Gastroesophageal sphincter (tissue), 4 donors: ENCODE measurements around the gene CTNNBL1. TPM values are rescaled to one million over a fixed set of nuclear protein-coding genes. Genes with fewer than 3 reads are reported as not detected.

Experiments
- ATAC-seq: fragments of 150-250 bp; one replicate; pipeline ENCODE4 v1.9.1; 2016; ENCODE audit warnings: mild to moderate bottlenecking, moderate library complexity
- H3K27ac ChIP-seq, 4 donors: fragments of 200-600 bp; sonication (generic) in 3 of 4; 1 replicate in 3 of 4; 2 replicates in 1 of 4; pipeline ENCODE4 v1.5.1; 2016 to 2019
- H3K27me3 ChIP-seq: fragments of 200-600 bp; sonication (generic); one replicate; pipeline ENCODE4 v1.5.1; 2019
- H3K36me3 ChIP-seq, 2 donors: fragments of 200-600 bp; sonication (generic); one replicate each; pipeline ENCODE4 v1.5.1; 2019; ENCODE audit warnings: control low read depth in 1 of 2
- H3K4me1 ChIP-seq, 3 donors: fragments of 200-600 bp; sonication (generic); 1 replicate in 2 of 3; 2 replicates in 1 of 3; pipeline ENCODE4 v1.5.1; 2016 to 2019; ENCODE audit warnings: control low read depth in 2 of 3
- H3K4me3 ChIP-seq, 2 donors: fragments of 200-600 bp; sonication (generic); one replicate each; pipeline ENCODE4 v1.5.1; 2019; ENCODE audit warnings: mild to moderate bottlenecking in 1 of 2, moderate library complexity in 1 of 2
- H3K9me3 ChIP-seq, 3 donors: fragments of 200-600 bp; sonication (generic); one replicate each; pipeline ENCODE4 v1.5.1; 2017 to 2019; ENCODE audit warnings: control low read depth in 2 of 3
- EP300 ChIP-seq: sonication (generic); formaldehyde crosslinking; IDR thresholded peaks from one replicate; pipeline ENCODE4 v1.6.1; 2017; ENCODE audit warnings: antibody characterized with exemption, mild to moderate bottlenecking
- POLR2A ChIP-seq, 2 donors: fragments of 450-650 bp; IDR thresholded peaks; one replicate each; pipeline ENCODE4 v1.6.1; 2017; ENCODE audit warnings: antibody characterized with exemption in 2 of 2, mild to moderate bottlenecking in 2 of 2, moderate library complexity in 1 of 2
- POLR2AphosphoS5 ChIP-seq: sonication (generic); formaldehyde crosslinking; IDR thresholded peaks from one replicate; pipeline ENCODE4 v1.6.1; 2017; ENCODE audit warnings: antibody characterized with exemption
- WGBS, 2 donors: methylation state at CpG; one replicate each; pipeline ENCODE4 v1.1.5; 2018; ENCODE audit warnings: low coverage in 1 of 2; 5-methylcytosine and 5-hydroxymethylcytosine counted together
- total RNA-seq, 4 donors: library from RNA; depleted of rRNA; stranded (reverse); fragments of >200 nt; gene quantifications; one replicate each; pipeline ENCODE4 v1.1.0, GENCODE V29; 2016
- TF ChIP-seq, protein P1 (sequence below), 4 experiments: fragments of 200-600 bp in 2 of 4; fragments of 450-650 bp in 2 of 4; sonication (generic) in 1 of 4; IDR thresholded peaks; one replicate each; pipeline ENCODE4 v1.5.1; 2017 to 2019; ENCODE audit warnings: antibody characterized with exemption in 4 of 4, mild to moderate bottlenecking in 2 of 4, moderate library complexity in 2 of 4

The CTNNBL1 gene
- total RNA-seq, 4 donors from 2014 or later: 43.8 to 58.4 (median 47.1) TPM

DNA sequence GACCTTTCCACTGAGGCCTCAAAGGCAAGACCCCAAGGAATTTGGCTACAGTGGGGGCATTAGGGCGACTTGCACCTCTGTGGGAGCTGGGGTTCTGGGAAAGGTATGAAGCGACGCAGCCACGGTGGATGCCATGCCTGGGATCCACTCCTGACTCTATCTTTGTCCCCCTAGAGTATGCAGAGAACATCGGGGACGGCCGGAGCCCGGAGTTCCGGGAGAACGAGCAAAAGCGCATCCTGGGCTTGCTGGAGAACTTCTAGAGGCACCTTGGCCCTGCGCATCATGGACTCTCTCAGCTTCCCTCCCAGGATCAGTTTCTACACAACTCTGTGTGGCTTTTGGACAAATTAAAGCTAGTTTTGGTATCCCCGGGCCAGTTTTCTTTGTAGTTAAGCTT lies 177.9 kb downstream of the CTNNBL1 start:
- no peaks in the 10 kb centered on the region for H3K9me3 ChIP-seq
- no peak for ATAC-seq
- no peak overlapping the region for H3K4me3 ChIP-seq
- no peak overlapping the region for H3K27ac ChIP-seq
- H3K36me3 ChIP-seq: peaks cover 0 to 77% of the 10 kb centered on the region in 2 donors
- TF ChIP-seq, protein P1, sequence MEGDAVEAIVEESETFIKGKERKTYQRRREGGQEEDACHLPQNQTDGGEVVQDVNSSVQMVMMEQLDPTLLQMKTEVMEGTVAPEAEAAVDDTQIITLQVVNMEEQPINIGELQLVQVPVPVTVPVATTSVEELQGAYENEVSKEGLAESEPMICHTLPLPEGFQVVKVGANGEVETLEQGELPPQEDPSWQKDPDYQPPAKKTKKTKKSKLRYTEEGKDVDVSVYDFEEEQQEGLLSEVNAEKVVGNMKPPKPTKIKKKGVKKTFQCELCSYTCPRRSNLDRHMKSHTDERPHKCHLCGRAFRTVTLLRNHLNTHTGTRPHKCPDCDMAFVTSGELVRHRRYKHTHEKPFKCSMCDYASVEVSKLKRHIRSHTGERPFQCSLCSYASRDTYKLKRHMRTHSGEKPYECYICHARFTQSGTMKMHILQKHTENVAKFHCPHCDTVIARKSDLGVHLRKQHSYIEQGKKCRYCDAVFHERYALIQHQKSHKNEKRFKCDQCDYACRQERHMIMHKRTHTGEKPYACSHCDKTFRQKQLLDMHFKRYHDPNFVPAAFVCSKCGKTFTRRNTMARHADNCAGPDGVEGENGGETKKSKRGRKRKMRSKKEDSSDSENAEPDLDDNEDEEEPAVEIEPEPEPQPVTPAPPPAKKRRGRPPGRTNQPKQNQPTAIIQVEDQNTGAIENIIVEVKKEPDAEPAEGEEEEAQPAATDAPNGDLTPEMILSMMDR (IDR thresholded peaks at IDR 0.05): no peak
- TF ChIP-seq POLR2AphosphoS5: no peak
- no peak for TF ChIP-seq POLR2A (IDR thresholded peaks at IDR 0.05)
- no peak for TF ChIP-seq EP300
- WGBS, 2 donors: 94% methylated on average over 11 of the region's 13 CpGs; no CpG with 5 or more reads in 1 of the 2 donors
- no peaks in the 10 kb centered on the region for H3K27me3 ChIP-seq
- peaks cover 0 to 28% (median 0%) of the 10 kb centered on the region in 3 donors for H3K4me1 ChIP-seq

- peaks cover 0 to 77% of the 10 kb centered on the region in 2 donors for H3K36me3 ChIP-seq
- ATAC-seq: no peak
These were observed 178.3 kb downstream of the CTNNBL1 start for GRCh38 chr20:37872161-37872560.

DNA sequence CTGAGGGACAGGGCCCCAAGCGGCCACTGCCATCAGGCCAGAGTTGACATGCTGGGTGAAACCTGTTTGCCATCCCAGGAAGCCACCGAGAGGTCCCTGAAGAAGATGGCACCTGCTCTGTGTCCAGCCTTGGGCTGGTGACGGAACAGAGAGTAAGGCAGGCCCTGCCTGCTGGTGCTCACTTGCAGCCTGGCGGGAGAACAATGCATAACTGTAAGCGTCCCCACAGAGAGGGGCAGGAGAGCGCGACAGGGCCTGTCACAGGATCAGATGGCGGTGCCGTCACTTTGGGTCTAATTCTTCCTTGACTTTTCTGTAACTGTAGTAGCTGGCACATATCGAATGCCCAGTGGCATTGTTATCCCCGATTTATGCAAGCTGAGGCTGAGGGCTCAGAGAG lies 180.1 kb downstream of the CTNNBL1 start:
- 93 to 100% methylated on average over 2 of the region's 11 CpGs for WGBS, 2 donors
- Histone ChIP-seq H3K4me3 (no peak overlapping the region), H3K36me3 (peaks cover 0 to 68% of the 10 kb centered on the region in 2 donors), H3K9me3 (no peaks in the 10 kb centered on the region), H3K27ac (no peak overlapping the region), H3K27me3 (no peaks in the 10 kb centered on the region), H3K4me1 (peaks cover 0 to 7% (median 0%) of the 10 kb centered on the region in 3 donors)
- no peak for ATAC-seq
- TF ChIP-seq, protein P1 (IDR thresholded peaks at IDR 0.05): no peak
- TF ChIP-seq POLR2AphosphoS5 (no peak), EP300 (no peak), POLR2A (IDR thresholded peaks at IDR 0.05) (no peak)

More at GRCh38 chr20:37872161-37872560, 178.3 kb downstream of the CTNNBL1 start:
- Histone ChIP-seq H3K4me3 (no peak overlapping the region), H3K9me3 (no peaks in the 10 kb centered on the region), H3K4me1 (peaks cover 0 to 24% (median 0%) of the 10 kb centered on the region in 3 donors), H3K27ac (no peak overlapping the region), H3K27me3 (no peaks in the 10 kb centered on the region)
- 100% methylated on average over 1 of the region's 9 CpGs; no CpG with 5 or more reads in 1 of the 2 donors for WGBS, 2 donors
- no peak for TF ChIP-seq POLR2AphosphoS5
- no peak for TF ChIP-seq POLR2A (IDR thresholded peaks at IDR 0.05)
- TF ChIP-seq, protein P1 (IDR thresholded peaks at IDR 0.05): no peak
- TF ChIP-seq EP300: no peak

GRCh38 chr20:37875460-37876175 lies 181.8 kb downstream of the CTNNBL1 start:
- Histone ChIP-seq H3K27ac (no peak overlapping the region), H3K4me3 (no peak overlapping the region), H3K27me3 (no peaks in the 10 kb centered on the region), H3K4me1 (peaks cover 0 to 1% (median 0%) of the 10 kb centered on the region in 3 donors), H3K9me3 (no peaks in the 10 kb centered on the region), H3K36me3 (peaks cover 0 to 51% of the 10 kb centered on the region in 2 donors)
- TF ChIP-seq EP300: no peak
- no peak for TF ChIP-seq POLR2A (IDR thresholded peaks at IDR 0.05)
- TF ChIP-seq, protein P1 (IDR thresholded peaks at IDR 0.05): no peak
- no peak for TF ChIP-seq POLR2AphosphoS5
- WGBS, 2 donors: 97% methylated on average over 4 of the region's 24 CpGs; no CpG with 5 or more reads in 1 of the 2 donors
- ATAC-seq: no peak

- Histone ChIP-seq H3K36me3 (peaks cover 0 to 38% of the 10 kb centered on the region in 2 donors), H3K9me3 (no peaks in the 10 kb centered on the region), H3K27ac (no peak overlapping the region), H3K4me1 (peaks cover 0 to 6% (median 0%) of the 10 kb centered on the region in 3 donors), H3K4me3 (no peak overlapping the region), H3K27me3 (no peaks in the 10 kb centered on the region)
- 20 to 70% methylated on average over 1 to 2 of the region's 7 CpGs for whole genome bisulfite sequencing, 2 donors
- TF ChIP-seq POLR2AphosphoS5 (no peak), POLR2A (IDR thresholded peaks at IDR 0.05) (no peak), EP300 (no peak)
- TF ChIP-seq, protein P1 (IDR thresholded peaks at IDR 0.05): no peak
- no peak for ATAC-seq
These were observed 183.0 kb downstream of the CTNNBL1 start for GRCh38 chr20:37876863-37877262.
